ENCODE results near the gene GPRC5C. TPM values are rescaled to one million over a fixed set of nuclear protein-coding genes. Genes with fewer than 3 reads are reported as not detected.
A peak's percentile ranks its signal among the peaks of the same experiment; 100 is the strongest.

Gene GPRC5C
- total and polyA plus RNA-seq, 2 of the 13 experiments (the other 11 are each of a cell fraction or from before 2014, with no cell fraction given): 85.6 to 300 TPM

GRCh38 chr17:74430385-74430705 lies 1.5 kb upstream of the GPRC5C start:
- peaks cover 42% of the 10 kb centered on the region for H3K79me2 ChIP-seq (ENCODE audit: insufficient read depth, low read length)
- peak overlapping the region; percentile 100 for H3K4me2 ChIP-seq (ENCODE audit: low read depth, low read length)
- ATAC-seq (no peak), DNase-seq (ENCODE audit: low spot score) (no peak), FAIRE-seq (no peak)
- intact Hi-C loops (cut with micrococcal nuclease; ENCODE audit: unreplicated experiment) (loop anchor here (1.0 kb wide), 1 partner anchor 13 kb away; no protein-coding TSS in a partner anchor), in situ Hi-C loops (cut with HindIII; ENCODE audit: extremely low pct_ligation_motif_present, low pct_unique_long_range_greater_than_20kb) (loop anchor here (10.0 to 25.0 kb wide), 3 partner anchors 324 to 1143 kb away; no protein-coding TSS in a partner anchor)
- no peaks in the 10 kb centered on the region; a peak in 1 of 5 replicates for H3K27me3 ChIP-seq (ENCODE audit: control insufficient read depth in 1 of 2, insufficient read depth in 2 of 2, low read length in 2 of 2)
- ChIA-PET POLR2A (interaction anchor here (1.0 to 5.6 kb wide), 17 partner anchors 9 to 633 kb away, joined by 3 to 159 read pairs (median 11); partner anchors contain the start of genes FDXR and RAB37), CTCF (ENCODE audit: low intra/inter-chr PET ratio, low total read pairs) (no interaction called here)
- H3K27ac ChIP-seq (ENCODE audit: extremely low read length, insufficient read depth, low read length): peak overlapping the region; percentile 98
- no peak overlapping the region for H2AFZ ChIP-seq (ENCODE audit: low read length)
- peaks cover 67% of the 10 kb centered on the region for H3K4me1 ChIP-seq (ENCODE audit: insufficient read depth, low read length)
- H4K20me1 ChIP-seq (ENCODE audit: insufficient read depth, low read length): peaks cover 18% of the 10 kb centered on the region
- peak overlapping the region; percentile 99 for H3K9ac ChIP-seq (ENCODE audit: insufficient read depth, low read depth, low read length)
- H3K36me3 ChIP-seq (replicated peaks in 1 of 2; ENCODE audit: control insufficient read depth in 1 of 2, insufficient read depth in 2 of 2, low read length in 2 of 2): no peaks in the 10 kb centered on the region; a peak in 1 of 5 replicates
- peak overlapping the region; percentile 82 to 94 (median 89) for H3K4me3 ChIP-seq (replicated peaks in 1 of 3; ENCODE audit: insufficient read depth in 1 of 3, low read depth in 2 of 3, low read length in 3 of 3)
- TSS peak; percentile 84 for BruUV-seq (replicated peaks)
- 3% methylated on average over 12 of the region's 13 CpGs for WGBS (ENCODE audit: low lambda C conversion rate)
- no peaks in the 10 kb centered on the region for H3K9me3 ChIP-seq (ENCODE audit: low read length)
- no peak for TF ChIP-seq DNMT1 (CRISPR knock-in tag; IDR thresholded peaks at IDR 0.05)
- 0 out of 2 replicates have a peak, but pooled peaks have one; percentile 61 for TF ChIP-seq ZNF383 (CRISPR knock-in tag; IDR thresholded peaks at IDR 0.05; ENCODE audit: borderline replicate concordance)
- TF ChIP-seq ZSCAN21 (CRISPR knock-in tag; IDR thresholded peaks at IDR 0.05; ENCODE audit: borderline replicate concordance): peak; percentile 20; the same call in 1 of the 2 replicates
- TF ChIP-seq BRCA1 (CRISPR knock-in tag; IDR thresholded peaks at IDR 0.05): no peak
- 0 out of 2 replicates have a peak, but pooled peaks have one; percentile 2 for TF ChIP-seq SP4 (CRISPR knock-in tag; IDR thresholded peaks at IDR 0.05)
- no peak for TF ChIP-seq ATAD3A (CRISPR knock-in tag; IDR thresholded peaks at IDR 0.05)
- TF ChIP-seq KMT2B (CRISPR knock-in tag; IDR thresholded peaks at IDR 0.05): peak; percentile 16; the same call in 1 of the 2 replicates
- peak; percentile 66 for TF ChIP-seq POLR2G (IDR thresholded peaks at IDR 0.05; ENCODE audit: low read depth, low read length)
- TF ChIP-seq HNF1B (CRISPR knock-in tag; IDR thresholded peaks at IDR 0.05): peak; percentile 49; the same call in 1 of the 2 replicates
- peak; percentile 69 to 86; a peak in 2 of 4 replicates for TF ChIP-seq POLR2A (IDR thresholded peaks at IDR 0.05; ENCODE audit: insufficient read depth in 1 of 2, low read depth in 2 of 2, low read length in 2 of 2)
- 0 out of 2 replicates have a peak, but pooled peaks have one; percentile 6 for TF ChIP-seq SMC3 (IDR thresholded peaks at IDR 0.05; ENCODE audit: low read length)
- TF ChIP-seq ZNF446 (CRISPR knock-in tag; IDR thresholded peaks at IDR 0.05): peak; percentile 72; the same call in 1 of the 2 replicates
- TF ChIP-seq ZNF558 (CRISPR knock-in tag; IDR thresholded peaks at IDR 0.05; ENCODE audit: borderline replicate concordance): 0 out of 2 replicates have a peak, but pooled peaks have one; percentile 8
- no peak for TF ChIP-seq ZNF496 (CRISPR knock-in tag; IDR thresholded peaks at IDR 0.05; ENCODE audit: insufficient replicate concordance)
- TF ChIP-seq ZNF83 (CRISPR knock-in tag; IDR thresholded peaks at IDR 0.05; ENCODE audit: borderline replicate concordance): no peak
- TF ChIP-seq, protein P1, sequence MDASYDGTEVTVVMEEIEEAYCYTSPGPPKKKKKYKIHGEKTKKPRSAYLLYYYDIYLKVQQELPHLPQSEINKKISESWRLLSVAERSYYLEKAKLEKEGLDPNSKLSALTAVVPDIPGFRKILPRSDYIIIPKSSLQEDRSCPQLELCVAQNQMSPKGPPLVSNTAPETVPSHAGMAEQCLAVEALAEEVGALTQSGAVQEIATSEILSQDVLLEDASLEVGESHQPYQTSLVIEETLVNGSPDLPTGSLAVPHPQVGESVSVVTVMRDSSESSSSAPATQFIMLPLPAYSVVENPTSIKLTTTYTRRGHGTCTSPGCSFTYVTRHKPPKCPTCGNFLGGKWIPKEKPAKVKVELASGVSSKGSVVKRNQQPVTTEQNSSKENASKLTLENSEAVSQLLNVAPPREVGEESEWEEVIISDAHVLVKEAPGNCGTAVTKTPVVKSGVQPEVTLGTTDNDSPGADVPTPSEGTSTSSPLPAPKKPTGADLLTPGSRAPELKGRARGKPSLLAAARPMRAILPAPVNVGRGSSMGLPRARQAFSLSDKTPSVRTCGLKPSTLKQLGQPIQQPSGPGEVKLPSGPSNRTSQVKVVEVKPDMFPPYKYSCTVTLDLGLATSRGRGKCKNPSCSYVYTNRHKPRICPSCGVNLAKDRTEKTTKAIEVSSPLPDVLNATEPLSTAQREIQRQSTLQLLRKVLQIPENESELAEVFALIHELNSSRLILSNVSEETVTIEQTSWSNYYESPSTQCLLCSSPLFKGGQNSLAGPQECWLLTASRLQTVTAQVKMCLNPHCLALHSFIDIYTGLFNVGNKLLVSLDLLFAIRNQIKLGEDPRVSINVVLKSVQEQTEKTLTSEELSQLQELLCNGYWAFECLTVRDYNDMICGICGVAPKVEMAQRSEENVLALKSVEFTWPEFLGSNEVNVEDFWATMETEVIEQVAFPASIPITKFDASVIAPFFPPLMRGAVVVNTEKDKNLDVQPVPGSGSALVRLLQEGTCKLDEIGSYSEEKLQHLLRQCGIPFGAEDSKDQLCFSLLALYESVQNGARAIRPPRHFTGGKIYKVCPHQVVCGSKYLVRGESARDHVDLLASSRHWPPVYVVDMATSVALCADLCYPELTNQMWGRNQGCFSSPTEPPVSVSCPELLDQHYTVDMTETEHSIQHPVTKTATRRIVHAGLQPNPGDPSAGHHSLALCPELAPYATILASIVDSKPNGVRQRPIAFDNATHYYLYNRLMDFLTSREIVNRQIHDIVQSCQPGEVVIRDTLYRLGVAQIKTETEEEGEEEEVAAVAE (CRISPR knock-in tag; IDR thresholded peaks at IDR 0.05; ENCODE audit: borderline replicate concordance): no peak
- TF ChIP-seq GATAD1 (CRISPR knock-in tag; IDR thresholded peaks at IDR 0.05): peak; percentile 32; the same call in 1 of the 2 replicates
- TF ChIP-seq POLR2AphosphoS5 (IDR thresholded peaks at IDR 0.05; ENCODE audit: low read depth, low read length): peak; percentile 77

All from HepG2 (cell line).